Measurements from ENCODE around the gene CYB5RL. TPM values are rescaled to one million over a fixed set of nuclear protein-coding genes. Genes with fewer than 3 reads are reported as not detected.

CYB5RL gene
- total RNA-seq, 1 donor from 2014 or later = 5.1 TPM

- H3K4me3 ChIP-seq = no peak overlapping the region
- peaks cover 20 to 40% of the 10 kb centered on the region in 2 donors for H3K36me3 ChIP-seq
- peak overlapping the region; percentile 37 to 73 for H3K27ac ChIP-seq
- H3K27me3 ChIP-seq = no peaks in the 10 kb centered on the region
- intact Hi-C loops (cut with DNase I) = no loop called here
- no peaks in the 10 kb centered on the region for H3K9me3 ChIP-seq
- DNase-seq (ENCODE audit: low spot score in 2 of 2) = no peak
- no peak for TF ChIP-seq CTCF (IDR thresholded peaks at IDR 0.05)
- peaks cover 0 to 18% of the 10 kb centered on the region in 2 donors for H3K4me1 ChIP-seq
These were observed 21.4 kb upstream of the CYB5RL start for GRCh38 chr1:54221113-54221834.

GRCh38 chr1:54220004-54220811 is 20.4 kb upstream of the CYB5RL start:
- DNase-seq (ENCODE audit: low spot score in 2 of 2) = peak; percentile 27 to 78
- Histone ChIP-seq H3K36me3 (peaks cover 31 to 42% of the 10 kb centered on the region in 2 donors), H3K4me3 (no peak overlapping the region), H3K9me3 (no peaks in the 10 kb centered on the region), H3K4me1 (peaks cover 0 to 18% of the 10 kb centered on the region in 2 donors), H3K27me3 (no peaks in the 10 kb centered on the region), H3K27ac (peak overlapping the region; percentile 37 to 73)
- TF ChIP-seq CTCF (IDR thresholded peaks at IDR 0.05) = no peak
- intact Hi-C loops (cut with DNase I) = no loop called here

- intact Hi-C loops (cut with DNase I) = no loop called here
- Histone ChIP-seq H3K9me3 (no peaks in the 10 kb centered on the region), H3K4me1 (peaks cover 0 to 18% of the 10 kb centered on the region in 2 donors), H3K27me3 (no peaks in the 10 kb centered on the region), H3K36me3 (peaks cover 35 to 48% of the 10 kb centered on the region in 2 donors), H3K4me3 (no peak overlapping the region), H3K27ac (peak overlapping the region; percentile 37 to 73)
- no peak for TF ChIP-seq CTCF (IDR thresholded peaks at IDR 0.05)
- DNase-seq (ENCODE audit: low spot score in 2 of 2) = no peak
These were observed 19.8 kb upstream of the CYB5RL start for GRCh38 chr1:54219688-54220003.

- Histone ChIP-seq H3K4me3 (no peak overlapping the region), H3K27me3 (no peaks in the 10 kb centered on the region), H3K9me3 (no peaks in the 10 kb centered on the region), H3K27ac (peak overlapping the region; percentile 37 to 73), H3K36me3 (peaks cover 41 to 53% of the 10 kb centered on the region in 2 donors), H3K4me1 (peaks cover 0 to 18% of the 10 kb centered on the region in 2 donors)
- no peak for TF ChIP-seq CTCF (IDR thresholded peaks at IDR 0.05)
- no peak for DNase-seq (ENCODE audit: low spot score in 2 of 2)
- intact Hi-C loops (cut with DNase I) = no loop called here
These were observed 19.3 kb upstream of the CYB5RL start for GRCh38 chr1:54218883-54219687.

GRCh38 chr1:54215523-54215922 is 15.7 kb upstream of the CYB5RL start:
- no peak for DNase-seq (ENCODE audit: low spot score in 2 of 2)
- Histone ChIP-seq H3K9me3 (no peaks in the 10 kb centered on the region), H3K27ac (no peak overlapping the region), H3K36me3 (peaks cover 76 to 86% of the 10 kb centered on the region in 2 donors), H3K27me3 (no peaks in the 10 kb centered on the region), H3K4me3 (no peak overlapping the region), H3K4me1 (peaks cover 0 to 17% of the 10 kb centered on the region in 2 donors)
- intact Hi-C loops (cut with DNase I) = no loop called here
- no peak for TF ChIP-seq CTCF (IDR thresholded peaks at IDR 0.05)

Measured in ascending aorta (tissue), 2 donors.